ENCODE results near the gene AATF. TPM values are rescaled to one million over a fixed set of nuclear protein-coding genes. Genes with fewer than 3 reads are reported as not detected.

Gene AATF
- total and polyA plus RNA-seq, 9 of the 15 experiments (the other 6 are each of a cell fraction or from before 2014, with no cell fraction given) = 34.5 to 133 (median 90.1) TPM

GRCh38 chr17:36942019-36942599, 6.6 kb upstream of the AATF start:
- peaks cover 3% of the 10 kb centered on the region for H3K9me1 ChIP-seq (ENCODE audit: control insufficient read depth, insufficient read depth, low read length)
- 80% methylated on average over 27 of the region's 57 CpGs for WGBS (ENCODE audit: insufficient coverage, low coverage, missing lambda C conversion rate)
- peaks cover 0 to 29% of the 10 kb centered on the region in 2 experiments; a peak in 3 of 5 replicates for H3K4me1 ChIP-seq (replicated peaks in 1 of 2; ENCODE audit: control insufficient read depth in 2 of 2, insufficient read depth in 2 of 2, low read length in 2 of 2)
- ATAC-seq = no peak
- no peaks in the 10 kb centered on the region for H3K36me3 ChIP-seq (ENCODE audit: control insufficient read depth, insufficient read depth, low read length)
- intact Hi-C loops (cut with micrococcal nuclease) = no loop called here
- TF ChIP-seq MXI1 (IDR thresholded peaks at IDR 0.05; ENCODE audit: low read depth, low read length) (no peak), ZNF263 (CRISPR knock-in tag; IDR thresholded peaks at IDR 0.05; ENCODE audit: borderline replicate concordance) (no peak), RBM22 (IDR thresholded peaks at IDR 0.05; ENCODE audit: low read depth, low read length, poor library complexity, severe bottlenecking) (no peak), HDAC3 (IDR thresholded peaks at IDR 0.05; ENCODE audit: borderline replicate concordance, partially characterized antibody) (no peak), ARID3B (CRISPR knock-in tag; IDR thresholded peaks at IDR 0.05; ENCODE audit: borderline replicate concordance) (no peak), USF1 (CRISPR knock-in tag; IDR thresholded peaks at IDR 0.05) (no peak), XRCC4 (IDR thresholded peaks at IDR 0.05; ENCODE audit: extremely low read depth, insufficient read depth, insufficient read length) (no peak), ZNF280A (IDR thresholded peaks at IDR 0.05; ENCODE audit: low read depth, partially characterized antibody) (no peak), MIER1 (IDR thresholded peaks at IDR 0.05; ENCODE audit: low read depth) (no peak), ZNF449 (CRISPR knock-in tag; IDR thresholded peaks at IDR 0.05) (no peak), SMARCB1 (IDR thresholded peaks at IDR 0.05; ENCODE audit: insufficient read length, low read depth) (no peak), POLR2G (IDR thresholded peaks at IDR 0.05; ENCODE audit: low read depth, low read length) (no peak)
- no TSS peak for BruUV-seq (replicated peaks)
- ChIA-PET CTCF (ENCODE audit: low intra/inter-chr PET ratio) (no interaction called here), POLR2A (no interaction called here)
- no peak overlapping the region for H3K4me3 ChIP-seq
- no peak for FAIRE-seq
- no peak overlapping the region for H3K9ac ChIP-seq (ENCODE audit: insufficient read depth in 1 of 2, low read depth in 2 of 2, low read length in 2 of 2)
- in situ Hi-C loops (cut with MboI) = no loop called here
- H4K20me1 ChIP-seq (replicated peaks; ENCODE audit: control insufficient read depth, insufficient read depth, low read length) = peaks cover 11% of the 10 kb centered on the region; the same call in 1 of the 2 replicates
- H3K79me2 ChIP-seq (ENCODE audit: control insufficient read depth, insufficient read depth, low read length) = no peaks in the 10 kb centered on the region
- H3K9me3 ChIP-seq (replicated peaks; ENCODE audit: control insufficient read depth, insufficient read depth, low read depth, low read length) = no peaks in the 10 kb centered on the region
- no peak overlapping the region for H3K4me2 ChIP-seq (ENCODE audit: insufficient read depth, low read length)
- no peak for DNase-seq (ENCODE audit: extremely low read depth in 1 of 4, low spot score in 3 of 4)
- H3K27me3 ChIP-seq (ENCODE audit: control insufficient read depth in 2 of 2, insufficient read depth in 2 of 2, low read length in 2 of 2) = peaks cover 36 to 56% of the 10 kb centered on the region in 2 experiments; a peak in 4 of 5 replicates
- no peak overlapping the region for H2AFZ ChIP-seq (ENCODE audit: low read depth, low read length)
- no peak overlapping the region for H3K27ac ChIP-seq (ENCODE audit: extremely low read depth, low read depth, low read length)
